ENCODE data around the gene DCST2. TPM values are rescaled to one million over a fixed set of nuclear protein-coding genes. Genes with fewer than 3 reads are reported as not detected.

Gene DCST2
- total and polyA plus RNA-seq, 2 donors (not counting 3 experiments of a cell fraction or from before 2014, with no cell fraction given): 0.29 to 0.51 TPM

DNA sequence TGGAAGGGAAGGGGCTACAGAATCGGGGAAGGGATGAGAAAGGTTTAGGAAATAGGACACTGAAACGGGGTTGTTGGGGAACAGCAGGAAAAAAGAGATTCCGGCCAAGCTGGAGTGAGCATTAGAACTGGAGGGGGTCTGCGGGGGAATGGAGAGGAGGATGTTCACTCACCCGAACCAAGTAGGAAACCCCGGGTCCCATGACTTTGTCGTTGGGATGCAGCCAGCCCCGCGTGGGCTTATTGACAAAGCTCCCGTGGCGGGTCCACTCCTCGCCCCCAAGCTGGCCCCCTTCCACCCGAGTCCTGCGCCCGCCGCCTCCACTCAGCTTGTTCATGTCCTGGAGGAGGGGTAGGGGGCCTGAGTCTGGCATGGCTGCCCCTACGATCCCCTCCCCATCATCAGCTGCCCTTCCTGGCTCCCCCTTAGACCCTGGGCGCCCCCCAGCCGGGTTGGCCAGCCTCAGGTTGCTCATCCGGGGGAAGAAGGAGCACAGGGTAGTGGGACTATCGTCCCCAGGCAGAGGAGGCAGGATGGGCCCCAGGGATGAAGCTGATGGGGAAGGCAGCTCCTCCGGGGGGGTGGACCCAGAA lies 63.6 kb downstream of the DCST2 start:
- H3K9ac ChIP-seq (replicated peaks; ENCODE audit: extremely low read depth, insufficient read depth, low read length): peak overlapping the region; percentile 57
- TSS peak; percentile 1 for BruUV-seq (replicated peaks)
- H3K79me2 ChIP-seq (ENCODE audit: control insufficient read depth, insufficient read depth, low read length): peaks cover 53% of the 10 kb centered on the region
- peak overlapping the region; percentile 99 for H3K27ac ChIP-seq (ENCODE audit: insufficient read depth, low read depth, low read length)
- no peaks in the 10 kb centered on the region for H3K9me1 ChIP-seq (replicated peaks; ENCODE audit: control insufficient read depth, extremely low read depth, insufficient read depth, low read length)
- peak overlapping the region; percentile 80 for H3K4me2 ChIP-seq (ENCODE audit: insufficient read depth, low read length)
- peaks cover 66% of the 10 kb centered on the region for H3K4me1 ChIP-seq (ENCODE audit: control insufficient read depth, extremely low read depth, insufficient read depth, low read length)
- H2AFZ ChIP-seq (ENCODE audit: low read depth, low read length): no peak overlapping the region
- peaks cover 13 to 20% of the 10 kb centered on the region in 2 experiments for H3K36me3 ChIP-seq (ENCODE audit: control insufficient read depth in 2 of 2, extremely low read depth in 1 of 2, insufficient read depth in 2 of 2, low read length in 2 of 2)
- CTCF ChIA-PET: interaction anchor here (1.0 to 8.5 kb wide), 9 partner anchors 9 to 115 kb away, joined by 3 to 81 read pairs (median 17); partner anchors contain the start of genes ADAM15, LENEP, PBXIP1 and PYGO2
- dilution Hi-C loops (cut with MboI; ENCODE audit: extremely low pct_ligation_motif_present, low sequenced_read_pairs) (no loop called here), intact Hi-C loops (cut with micrococcal nuclease) (loop anchor here (1.0 to 10.0 kb wide), 3 partner anchors 9 to 485 kb away; partner anchors contain the start of genes EFNA1 and PYGO2)
- no peak for FAIRE-seq
- peak overlapping the region; percentile 64 to 78 (median 70) for H3K4me3 ChIP-seq (replicated peaks in 1 of 3; ENCODE audit: insufficient read depth in 1 of 3, low read depth in 1 of 3, low read length in 3 of 3)
- no peaks in the 10 kb centered on the region for H4K20me1 ChIP-seq (replicated peaks; ENCODE audit: control insufficient read depth, extremely low read depth, insufficient read depth, low read length)
- no peak for DNase-seq (ENCODE audit: low read depth, low spot score)
- no peaks in the 10 kb centered on the region for H3K27me3 ChIP-seq (ENCODE audit: control insufficient read depth in 2 of 2, insufficient read depth in 2 of 2, low read length in 2 of 2)
- TF ChIP-seq, protein P1, sequence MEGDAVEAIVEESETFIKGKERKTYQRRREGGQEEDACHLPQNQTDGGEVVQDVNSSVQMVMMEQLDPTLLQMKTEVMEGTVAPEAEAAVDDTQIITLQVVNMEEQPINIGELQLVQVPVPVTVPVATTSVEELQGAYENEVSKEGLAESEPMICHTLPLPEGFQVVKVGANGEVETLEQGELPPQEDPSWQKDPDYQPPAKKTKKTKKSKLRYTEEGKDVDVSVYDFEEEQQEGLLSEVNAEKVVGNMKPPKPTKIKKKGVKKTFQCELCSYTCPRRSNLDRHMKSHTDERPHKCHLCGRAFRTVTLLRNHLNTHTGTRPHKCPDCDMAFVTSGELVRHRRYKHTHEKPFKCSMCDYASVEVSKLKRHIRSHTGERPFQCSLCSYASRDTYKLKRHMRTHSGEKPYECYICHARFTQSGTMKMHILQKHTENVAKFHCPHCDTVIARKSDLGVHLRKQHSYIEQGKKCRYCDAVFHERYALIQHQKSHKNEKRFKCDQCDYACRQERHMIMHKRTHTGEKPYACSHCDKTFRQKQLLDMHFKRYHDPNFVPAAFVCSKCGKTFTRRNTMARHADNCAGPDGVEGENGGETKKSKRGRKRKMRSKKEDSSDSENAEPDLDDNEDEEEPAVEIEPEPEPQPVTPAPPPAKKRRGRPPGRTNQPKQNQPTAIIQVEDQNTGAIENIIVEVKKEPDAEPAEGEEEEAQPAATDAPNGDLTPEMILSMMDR (IDR thresholded peaks at IDR 0.05; ENCODE audit: extremely low read depth in 1 of 2, insufficient read depth in 1 of 2, low read depth in 1 of 2, low read length in 2 of 2): no peak
- TF ChIP-seq POLR2AphosphoS5 (IDR thresholded peaks at IDR 0.05; ENCODE audit: insufficient read depth, low read depth, low read length): peak; percentile 49
- peak; percentile 63 for TF ChIP-seq POLR2A (IDR thresholded peaks at IDR 0.05; ENCODE audit: low read depth, low read length)
- no peak for TF ChIP-seq GATA2 (IDR thresholded peaks at IDR 0.05; ENCODE audit: insufficient read depth, insufficient read length, low read depth, low read length)
- no peak for TF ChIP-seq FOS (IDR thresholded peaks at IDR 0.05; ENCODE audit: borderline replicate concordance, insufficient read depth, low read length)
- TF ChIP-seq JUN (IDR thresholded peaks at IDR 0.05; ENCODE audit: borderline replicate concordance, insufficient read depth, insufficient read length, low read depth): no peak
- POLR2A ChIA-PET: interaction anchor here (0.9 to 1.6 kb wide), 3 partner anchors 9 to 24 kb away, joined by 3 to 10 read pairs (median 4); partner anchors contain the start of gene PYGO2
- H3K9me3 ChIP-seq (replicated peaks; ENCODE audit: control insufficient read depth, insufficient read depth, low read length): no peaks in the 10 kb centered on the region

All from endothelial cell of umbilical vein (primary cell).